ENCODE results near the gene DND1.
"Not testable (repeated sequence)": the region's sequence is repeated elsewhere in the genome, so short reads cannot be mapped to it uniquely, and the experiment has no call there.

The DND1 gene

GRCh38 chr5:140664359-140665119, 8.8 kb downstream of the DND1 start, which contains the start of gene WDR55:
TSS of gene WDR55 (plus strand) at chr5:140664904. CDS start at chr5:140664913, 9 bp downstream.
- DNase-seq (ENCODE audit: low read depth): peak; percentile 74
- H3K4me3 ChIP-seq (ENCODE audit: low read depth, low read length): peak within 1 kb of the TSS; percentile 87
- TF ChIP-seq, protein P1, sequence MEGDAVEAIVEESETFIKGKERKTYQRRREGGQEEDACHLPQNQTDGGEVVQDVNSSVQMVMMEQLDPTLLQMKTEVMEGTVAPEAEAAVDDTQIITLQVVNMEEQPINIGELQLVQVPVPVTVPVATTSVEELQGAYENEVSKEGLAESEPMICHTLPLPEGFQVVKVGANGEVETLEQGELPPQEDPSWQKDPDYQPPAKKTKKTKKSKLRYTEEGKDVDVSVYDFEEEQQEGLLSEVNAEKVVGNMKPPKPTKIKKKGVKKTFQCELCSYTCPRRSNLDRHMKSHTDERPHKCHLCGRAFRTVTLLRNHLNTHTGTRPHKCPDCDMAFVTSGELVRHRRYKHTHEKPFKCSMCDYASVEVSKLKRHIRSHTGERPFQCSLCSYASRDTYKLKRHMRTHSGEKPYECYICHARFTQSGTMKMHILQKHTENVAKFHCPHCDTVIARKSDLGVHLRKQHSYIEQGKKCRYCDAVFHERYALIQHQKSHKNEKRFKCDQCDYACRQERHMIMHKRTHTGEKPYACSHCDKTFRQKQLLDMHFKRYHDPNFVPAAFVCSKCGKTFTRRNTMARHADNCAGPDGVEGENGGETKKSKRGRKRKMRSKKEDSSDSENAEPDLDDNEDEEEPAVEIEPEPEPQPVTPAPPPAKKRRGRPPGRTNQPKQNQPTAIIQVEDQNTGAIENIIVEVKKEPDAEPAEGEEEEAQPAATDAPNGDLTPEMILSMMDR (IDR thresholded peaks at IDR 0.05; ENCODE audit: low read depth, low read length, missing control alignments): no peak

DNA sequence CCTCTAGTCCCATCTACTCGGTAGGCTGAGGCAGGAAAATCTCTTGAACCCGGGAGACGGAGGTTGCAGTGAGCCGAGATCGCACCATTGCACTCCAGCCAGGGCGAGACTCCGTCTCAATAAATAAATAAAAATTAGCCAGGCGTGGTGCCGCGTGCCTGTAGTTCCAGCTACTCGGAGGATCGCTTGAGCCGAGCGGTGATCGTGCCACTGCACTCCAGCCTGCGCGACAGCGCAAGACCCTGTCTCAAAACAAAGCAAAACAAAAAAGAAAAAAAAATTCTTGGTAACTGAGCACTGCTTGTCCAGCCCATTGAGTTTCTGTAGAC, 9.4 kb downstream of the DND1 start:
- TF ChIP-seq, protein P1 (IDR thresholded peaks at IDR 0.05; ENCODE audit: low read depth, low read length, missing control alignments): no peak
- H3K4me3 ChIP-seq (ENCODE audit: low read depth, low read length): peak overlapping the region; percentile 87
- no peak for DNase-seq (ENCODE audit: low read depth)

GRCh38 chr5:140660371-140660770, 13.0 kb downstream of the DND1 start:
- H3K4me3 ChIP-seq (ENCODE audit: low read depth, low read length); DNase-seq (ENCODE audit: low read depth): not testable (repeated sequence)

- TF ChIP-seq, protein P1 (IDR thresholded peaks at IDR 0.05; ENCODE audit: low read depth, low read length, missing control alignments): no peak
- H3K4me3 ChIP-seq (ENCODE audit: low read depth, low read length): no peak overlapping the region
- DNase-seq (ENCODE audit: low read depth): no peak
These were observed 14.5 kb downstream of the DND1 start for GRCh38 chr5:140658870-140659269.

- DNase-seq (ENCODE audit: low read depth): no peak
- TF ChIP-seq, protein P1 (IDR thresholded peaks at IDR 0.05; ENCODE audit: low read depth, low read length, missing control alignments): no peak
- peak overlapping the region; percentile 97 for H3K4me3 ChIP-seq (ENCODE audit: low read depth, low read length)
These were observed 26.3 kb downstream of the DND1 start for GRCh38 chr5:140647042-140647419.

- no peak for DNase-seq (ENCODE audit: low read depth)
- no peak overlapping the region for H3K4me3 ChIP-seq (ENCODE audit: low read depth, low read length)
- TF ChIP-seq, protein P1 (IDR thresholded peaks at IDR 0.05; ENCODE audit: low read depth, low read length, missing control alignments): no peak
These were observed 30.7 kb downstream of the DND1 start for GRCh38 chr5:140642718-140643117.

- no peak overlapping the region for H3K4me3 ChIP-seq (ENCODE audit: low read depth, low read length)
- TF ChIP-seq, protein P1 (IDR thresholded peaks at IDR 0.05; ENCODE audit: low read depth, low read length, missing control alignments): no peak
- DNase-seq (ENCODE audit: low read depth): no peak
These were observed 31.7 kb downstream of the DND1 start for GRCh38 chr5:140641716-140642115.
